Stimulated activated CD8-positive, alpha-beta memory T cell treated with anti-CD3 and anti-CD28 coated beads, Interleukin-4, amount 100 ng/mL, for 48 hours (primary cell): ENCODE results near the gene ZEB1.
"Not testable (repeated sequence)": the region's sequence is repeated elsewhere in the genome, so short reads cannot be mapped to it uniquely, and the experiment has no call there.

ENCODE experiments used
- DNase-seq: peaks from one replicate; pipeline ENCODE4 v3.0.0-alpha.2; 2020

The ZEB1 gene

GRCh38 chr10:31372439-31372838 lies 53.4 kb downstream of the ZEB1 start:
- DNase-seq = no peak

GRCh38 chr10:31374146-31374696 lies 55.2 kb downstream of the ZEB1 start:
- no peak for DNase-seq

GRCh38 chr10:31381171-31381570 lies 62.2 kb downstream of the ZEB1 start:
- no peak for DNase-seq

GRCh38 chr10:31381766-31382316 lies 62.8 kb downstream of the ZEB1 start:
- DNase-seq = no peak

GRCh38 chr10:31383810-31384588 lies 65.0 kb downstream of the ZEB1 start:
- no peak for DNase-seq

GRCh38 chr10:31384589-31384949 lies 65.6 kb downstream of the ZEB1 start:
- no peak for DNase-seq

- DNase-seq = no peak
Observed at GRCh38 chr10:31390804-31391203, 71.8 kb downstream of the ZEB1 start.

- DNase-seq = no peak
Observed at GRCh38 chr10:31393844-31394243, 74.8 kb downstream of the ZEB1 start.

- no peak for DNase-seq
Observed at GRCh38 chr10:31395695-31396094, 76.7 kb downstream of the ZEB1 start.

GRCh38 chr10:31396376-31396775 lies 77.4 kb downstream of the ZEB1 start:
- DNase-seq = no peak

GRCh38 chr10:31397852-31398251 lies 78.8 kb downstream of the ZEB1 start:
- DNase-seq = no peak

GRCh38 chr10:31399171-31399570 lies 80.2 kb downstream of the ZEB1 start:
- no peak for DNase-seq

- DNase-seq = no peak
Observed at GRCh38 chr10:31399631-31400030, 80.6 kb downstream of the ZEB1 start.

- DNase-seq = no peak
Observed at GRCh38 chr10:31401287-31401686, 82.3 kb downstream of the ZEB1 start.

GRCh38 chr10:31404640-31405039 lies 85.6 kb downstream of the ZEB1 start:
- no peak for DNase-seq

GRCh38 chr10:31405829-31406228 lies 86.8 kb downstream of the ZEB1 start:
- not testable (repeated sequence) for DNase-seq

GRCh38 chr10:31412397-31412796 lies 93.4 kb downstream of the ZEB1 start:
- not testable (repeated sequence) for DNase-seq

- DNase-seq = no peak
Observed at GRCh38 chr10:31413325-31413724, 94.3 kb downstream of the ZEB1 start.

GRCh38 chr10:31418481-31418880 lies 99.5 kb downstream of the ZEB1 start:
- no peak for DNase-seq

- DNase-seq = no peak
Observed at GRCh38 chr10:31419394-31420063, 100.5 kb downstream of the ZEB1 start.

- DNase-seq = no peak
Observed at GRCh38 chr10:31421322-31421721, 102.3 kb downstream of the ZEB1 start.

GRCh38 chr10:31422634-31423033 lies 103.6 kb downstream of the ZEB1 start:
- DNase-seq = no peak

- no peak for DNase-seq
Observed at GRCh38 chr10:31424473-31424872, 105.5 kb downstream of the ZEB1 start.

- no peak for DNase-seq
Observed at GRCh38 chr10:31426401-31426800, 107.4 kb downstream of the ZEB1 start.
